ENCODE data around the gene MCM9.

GRCh38 chr6:118799826-118800225 is 135.1 kb downstream of the MCM9 start:
- no peak for TF ChIP-seq CTCF (IDR thresholded peaks at IDR 0.05)
- TF ChIP-seq POLR2A (IDR thresholded peaks at IDR 0.05) = no peak
